Duodenal mucosa (tissue), 2 donors: Measurements from ENCODE around the gene LAX1.

Experiments
- H3K27ac ChIP-seq: one replicate; pipeline ENCODE4 v1.7.0; 2013; ENCODE audit warnings: low read depth, low read length
- H3K27me3 ChIP-seq, 2 donors: one replicate each; pipeline ENCODE4 v1.7.0; 2013; ENCODE audit warnings: low read length in 2 of 2, control low read depth in 1 of 2; ENCODE audit not compliant: insufficient read depth in 2 of 2, control insufficient read depth in 1 of 2
- H3K36me3 ChIP-seq, 2 donors: one replicate each; pipeline ENCODE4 v1.7.0; 2013; ENCODE audit warnings: low read length in 2 of 2, control low read depth in 1 of 2; ENCODE audit not compliant: insufficient read depth in 2 of 2, control insufficient read depth in 1 of 2
- H3K4me1 ChIP-seq, 2 donors: one replicate each; pipeline ENCODE4 v1.7.0; 2013; ENCODE audit warnings: low read length in 2 of 2, control low read depth in 1 of 2; ENCODE audit not compliant: insufficient read depth in 2 of 2, control insufficient read depth in 1 of 2
- H3K4me3 ChIP-seq, 2 donors: one replicate each; pipeline ENCODE4 v1.7.0; 2013; ENCODE audit warnings: low read length in 2 of 2, low read depth in 1 of 2
- H3K9ac ChIP-seq, 2 donors: one replicate each; pipeline ENCODE4 v1.7.0; 2013; ENCODE audit warnings: low read length in 2 of 2, low read depth in 1 of 2
- H3K9me3 ChIP-seq, 2 donors: one replicate each; pipeline ENCODE4 v1.7.0; 2013; ENCODE audit warnings: low read length in 2 of 2, control low read depth in 1 of 2; ENCODE audit not compliant: control insufficient read depth in 1 of 2

Gene LAX1

DNA sequence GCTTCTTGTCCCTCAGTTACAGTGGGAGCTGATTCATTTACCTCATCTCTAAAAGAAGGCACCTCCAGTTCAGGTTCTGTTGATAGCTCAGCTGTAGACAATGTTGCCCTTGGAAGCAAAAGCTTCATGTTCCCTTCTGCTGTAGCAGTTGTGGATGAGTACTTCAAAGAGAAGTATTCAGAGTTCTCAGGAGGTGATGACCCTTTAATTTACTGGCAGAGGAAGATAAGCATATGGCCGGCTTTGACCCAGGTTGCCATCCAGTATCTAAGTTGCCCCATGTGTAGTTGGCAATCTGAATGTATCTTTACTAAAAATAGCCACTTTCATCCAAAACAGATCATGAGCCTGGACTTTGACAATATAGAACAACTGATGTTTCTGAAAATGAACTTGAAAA lies 35.0 kb downstream of the LAX1 start:
- Histone ChIP-seq H3K27ac (no peak overlapping the region), H3K9ac (no peak overlapping the region), H3K36me3 (peaks cover 18 to 31% of the 10 kb centered on the region in 2 donors), H3K9me3 (no peaks in the 10 kb centered on the region), H3K4me3 (no peak overlapping the region), H3K4me1 (peaks cover 11 to 37% of the 10 kb centered on the region in 2 donors), H3K27me3 (no peaks in the 10 kb centered on the region)

DNA sequence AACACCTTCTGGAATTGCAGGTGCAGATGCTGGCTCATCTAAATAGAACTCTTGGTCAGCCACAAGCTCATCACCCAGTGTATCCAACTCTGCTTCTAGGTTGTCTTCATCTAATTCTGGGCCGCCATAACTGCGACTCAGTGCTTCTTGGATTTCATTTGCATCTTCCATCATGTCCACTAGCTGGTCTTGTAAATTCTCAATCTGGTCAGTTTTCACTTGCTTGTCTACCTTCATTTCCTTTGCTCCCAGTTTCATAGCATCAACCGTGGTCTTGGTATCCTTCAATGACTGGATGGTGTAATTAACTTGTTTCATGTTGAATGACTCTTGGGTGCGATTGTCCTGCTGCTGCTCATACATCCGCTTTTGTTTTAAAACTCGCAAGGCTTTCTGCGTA lies 40.7 kb downstream of the LAX1 start:
- Histone ChIP-seq H3K36me3 (peaks cover 5 to 39% of the 10 kb centered on the region in 2 donors), H3K4me3 (no peak overlapping the region), H3K4me1 (no peaks in the 10 kb centered on the region), H3K27ac (no peak overlapping the region), H3K9me3 (no peaks in the 10 kb centered on the region), H3K27me3 (no peaks in the 10 kb centered on the region), H3K9ac (no peak overlapping the region)

- Histone ChIP-seq H3K4me1 (no peaks in the 10 kb centered on the region), H3K9me3 (no peaks in the 10 kb centered on the region), H3K27ac (no peak overlapping the region), H3K9ac (no peak overlapping the region), H3K27me3 (no peaks in the 10 kb centered on the region), H3K4me3 (no peak overlapping the region), H3K36me3 (peaks cover 5 to 37% of the 10 kb centered on the region in 2 donors)
These were observed 42.2 kb downstream of the LAX1 start for GRCh38 chr1:203807196-203807595.

DNA sequence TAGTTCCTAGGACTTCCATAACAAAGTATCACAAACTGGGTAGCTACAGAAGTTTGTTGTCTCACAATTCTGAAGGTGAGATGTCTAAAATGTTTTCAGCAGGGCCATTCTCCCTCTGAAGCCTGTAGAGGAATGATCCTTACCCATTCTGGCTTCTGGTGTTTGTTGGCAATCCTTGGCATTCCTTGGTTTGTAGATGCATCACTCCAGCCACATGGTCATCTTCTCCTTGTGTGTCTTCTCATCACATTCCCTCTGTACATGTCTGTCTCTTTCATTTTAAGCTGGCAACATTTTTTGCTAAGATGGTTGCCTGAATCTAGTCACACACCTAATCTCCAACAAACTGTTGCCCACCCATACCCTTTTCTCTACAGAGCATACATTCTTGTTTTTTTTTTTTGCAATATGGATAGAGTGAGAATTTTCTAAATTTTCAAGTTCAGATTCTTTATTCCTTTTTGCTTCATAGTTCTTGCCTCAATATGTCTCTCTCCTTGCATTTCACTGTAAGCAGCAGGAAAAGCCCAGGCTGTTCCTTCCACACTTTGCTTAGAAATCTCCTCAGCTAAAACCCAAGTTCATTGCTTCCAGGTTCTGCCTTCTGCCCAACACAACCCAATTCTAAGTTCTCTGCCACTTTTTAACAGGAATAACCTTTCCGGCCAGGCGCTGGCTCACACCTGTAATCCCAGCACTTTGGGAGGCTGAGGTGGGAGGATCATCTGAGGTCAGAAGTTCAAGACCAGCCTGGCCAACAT lies 48.8 kb downstream of the LAX1 start:
- Histone ChIP-seq H3K4me3 (no peak overlapping the region), H3K36me3 (peaks cover 8 to 41% of the 10 kb centered on the region in 2 donors), H3K4me1 (no peaks in the 10 kb centered on the region), H3K27me3 (no peaks in the 10 kb centered on the region), H3K27ac (no peak overlapping the region), H3K9ac (no peak overlapping the region), H3K9me3 (no peaks in the 10 kb centered on the region)

- Histone ChIP-seq H3K4me1 (no peaks in the 10 kb centered on the region), H3K27me3 (no peaks in the 10 kb centered on the region), H3K4me3 (no peak overlapping the region), H3K36me3 (peaks cover 20 to 74% of the 10 kb centered on the region in 2 donors), H3K9me3 (no peaks in the 10 kb centered on the region), H3K9ac (no peak overlapping the region), H3K27ac (no peak overlapping the region)
These were observed 53.4 kb downstream of the LAX1 start for GRCh38 chr1:203818399-203818798.

DNA sequence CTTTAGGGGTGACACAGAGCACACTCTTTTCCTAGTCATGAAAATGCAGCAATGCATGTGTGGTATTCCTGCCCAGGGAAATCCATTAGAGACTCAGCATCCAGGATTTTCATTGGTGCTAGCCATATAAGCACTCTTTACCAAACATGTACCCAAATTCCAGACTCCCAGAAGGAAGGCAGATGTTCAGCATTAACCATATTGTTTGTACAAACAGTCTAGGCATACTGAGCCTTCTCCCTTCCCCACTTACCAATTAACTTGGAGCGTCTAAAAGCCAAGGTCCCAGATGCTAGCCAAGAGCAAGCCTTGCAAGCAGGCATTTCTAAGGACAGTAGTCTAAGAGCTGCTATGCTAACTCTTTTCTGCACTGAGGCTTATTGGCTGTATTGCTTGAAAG lies 58.3 kb downstream of the LAX1 start:
- Histone ChIP-seq H3K9me3 (no peaks in the 10 kb centered on the region), H3K27me3 (no peaks in the 10 kb centered on the region), H3K4me3 (no peak overlapping the region), H3K36me3 (peaks cover 23 to 70% of the 10 kb centered on the region in 2 donors), H3K4me1 (peaks cover 6 to 7% of the 10 kb centered on the region in 2 donors), H3K9ac (no peak overlapping the region), H3K27ac (no peak overlapping the region)
